ENCODE measurements around the gene OR7G2.

DNA sequence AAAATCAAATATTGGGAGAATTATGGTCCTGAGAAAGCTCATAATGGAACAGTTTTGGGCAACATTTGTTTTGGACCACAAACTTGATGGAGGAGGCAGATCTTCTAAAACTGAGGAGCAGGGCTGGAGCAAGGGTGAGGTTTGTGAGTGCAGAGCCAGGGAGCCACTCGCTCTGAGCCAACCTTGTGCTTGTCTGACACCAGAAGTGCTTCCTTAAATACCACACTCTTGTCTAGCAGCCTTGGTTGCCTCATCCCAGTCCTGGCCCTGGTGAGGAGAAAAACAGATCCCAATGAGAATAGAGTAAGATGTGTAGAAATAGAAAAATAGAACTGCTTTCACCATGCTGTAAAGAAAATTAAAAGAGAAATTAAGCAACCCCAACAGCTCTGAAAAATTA, 39.6 kb upstream of the OR7G2 start:
- TF ChIP-seq EZH2 (IDR thresholded peaks at IDR 0.05; ENCODE audit: insufficient read depth, low read length), result no peak
- TF ChIP-seq, protein P1, sequence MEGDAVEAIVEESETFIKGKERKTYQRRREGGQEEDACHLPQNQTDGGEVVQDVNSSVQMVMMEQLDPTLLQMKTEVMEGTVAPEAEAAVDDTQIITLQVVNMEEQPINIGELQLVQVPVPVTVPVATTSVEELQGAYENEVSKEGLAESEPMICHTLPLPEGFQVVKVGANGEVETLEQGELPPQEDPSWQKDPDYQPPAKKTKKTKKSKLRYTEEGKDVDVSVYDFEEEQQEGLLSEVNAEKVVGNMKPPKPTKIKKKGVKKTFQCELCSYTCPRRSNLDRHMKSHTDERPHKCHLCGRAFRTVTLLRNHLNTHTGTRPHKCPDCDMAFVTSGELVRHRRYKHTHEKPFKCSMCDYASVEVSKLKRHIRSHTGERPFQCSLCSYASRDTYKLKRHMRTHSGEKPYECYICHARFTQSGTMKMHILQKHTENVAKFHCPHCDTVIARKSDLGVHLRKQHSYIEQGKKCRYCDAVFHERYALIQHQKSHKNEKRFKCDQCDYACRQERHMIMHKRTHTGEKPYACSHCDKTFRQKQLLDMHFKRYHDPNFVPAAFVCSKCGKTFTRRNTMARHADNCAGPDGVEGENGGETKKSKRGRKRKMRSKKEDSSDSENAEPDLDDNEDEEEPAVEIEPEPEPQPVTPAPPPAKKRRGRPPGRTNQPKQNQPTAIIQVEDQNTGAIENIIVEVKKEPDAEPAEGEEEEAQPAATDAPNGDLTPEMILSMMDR (IDR thresholded peaks at IDR 0.05; ENCODE audit: insufficient read depth, low read depth, low read length), result no peak

All from astrocyte (in vitro differentiated cells and primary cell).